CD4-positive, alpha-beta memory T cell (primary cell): ENCODE data around the gene INPP5B. TPM values are rescaled to one million over a fixed set of nuclear protein-coding genes. Genes with fewer than 3 reads are reported as not detected.

Experiments
- CTCF ChIA-PET: fragments of 350-600 bp; sonication (Branson Sonifier 250); formaldehyde crosslinking; loops from one replicate; lab custom pipeline; 2021; ENCODE audit warnings: inconsistent platforms; ENCODE audit not compliant: partially characterized antibody; lab: Charles Lee
- POLR2A ChIA-PET: fragments of 350-600 bp; sonication (Branson Sonifier 250); formaldehyde crosslinking; loops from one replicate; lab custom pipeline; 2021; ENCODE audit not compliant: partially characterized antibody; lab: Charles Lee
- DNase-seq, 5 donors: peaks; one replicate each; pipeline versions ENCODE4 v3.0.0 to v3.0.0-alpha.2; 2020 to 2022; ENCODE audit warnings: mixed read lengths in 1 of 5
- H3K27ac ChIP-seq: one replicate; pipeline ENCODE4 v1.7.0; 2013; ENCODE audit warnings: low read depth, low read length
- H3K27me3 ChIP-seq: 2 replicates; pipeline ENCODE4 v1.7.0; 2013; ENCODE audit warnings: mild to moderate bottlenecking, low read length, moderate library complexity; ENCODE audit not compliant: insufficient read depth
- H3K36me3 ChIP-seq: 2 replicates; pipeline ENCODE4 v1.7.0; 2013; ENCODE audit warnings: mild to moderate bottlenecking, low read length, moderate library complexity; ENCODE audit not compliant: insufficient read depth
- H3K4me1 ChIP-seq: 2 replicates; pipeline ENCODE4 v1.7.0; 2013; ENCODE audit warnings: mild to moderate bottlenecking, low read length, moderate library complexity; ENCODE audit not compliant: insufficient read depth
- H3K4me3 ChIP-seq, 2 donors: one replicate each; pipeline ENCODE4 v1.7.0; 2013; ENCODE audit warnings: low read length in 2 of 2, mild to moderate bottlenecking in 1 of 2
- H3K9me3 ChIP-seq, 2 donors: one replicate each; pipeline ENCODE4 v1.7.0; 2013; ENCODE audit warnings: low read length in 2 of 2, control low read depth in 1 of 2; ENCODE audit not compliant: control insufficient read depth in 1 of 2
- H3K27ac Mint-ChIP-seq, 7 donors: one replicate each; pipeline ENCODE4 v1.8.0; 2020 to 2021; ENCODE audit warnings: mixed read lengths in 7 of 7, mild to moderate bottlenecking in 6 of 7, inconsistent platforms in 3 of 7, moderate library complexity in 3 of 7
- H3K27me3 Mint-ChIP-seq, 2 donors: one replicate each; pipeline ENCODE4 v1.8.0; 2020 to 2021; ENCODE audit warnings: mixed read lengths in 2 of 2
- H3K36me3 Mint-ChIP-seq, 2 donors: one replicate each; pipeline ENCODE4 v1.8.0; 2020 to 2021; ENCODE audit warnings: mixed read lengths in 2 of 2, inconsistent platforms in 1 of 2, mild to moderate bottlenecking in 1 of 2
- H3K4me1 Mint-ChIP-seq, 4 donors: one replicate each; pipeline ENCODE4 v1.8.0; 2020 to 2021; ENCODE audit warnings: mixed read lengths in 4 of 4, mild to moderate bottlenecking in 1 of 4
- H3K4me3 Mint-ChIP-seq, 8 donors: one replicate each; pipeline ENCODE4 v1.8.0; 2020 to 2021; ENCODE audit warnings: mixed read lengths in 8 of 8, mild to moderate bottlenecking in 7 of 8, moderate library complexity in 6 of 8, inconsistent platforms in 3 of 8
- H3K9me3 Mint-ChIP-seq, 8 donors: one replicate each; pipeline ENCODE4 v1.8.0; 2020 to 2021; ENCODE audit warnings: mixed read lengths in 8 of 8, mild to moderate bottlenecking in 5 of 8, inconsistent platforms in 3 of 8, moderate library complexity in 1 of 8
- intact Hi-C: fragments of 100-400 bp; cut with micrococcal nuclease; formaldehyde crosslinking; loops from one replicate; pipeline ENCODE4 v1.15.1; 2023
- polyA plus RNA-seq, 2 donors: library from polyadenylated mRNA; unstranded; fragments of 300-500 nt; fragmentation: Illumina TruSeq; gene quantifications; one replicate each; pipeline ENCODE4 v1.2.3, GENCODE V29; 2021
- total RNA-seq, 2 experiments: library from RNA; stranded (reverse); gene quantifications; one replicate each; pipeline ENCODE4 v1.2.3, GENCODE V29; 2021

Gene INPP5B
- total and polyA plus RNA-seq, 4 experiments from 2014 or later: 8.9 to 35.7 (median 26.2) TPM

DNA sequence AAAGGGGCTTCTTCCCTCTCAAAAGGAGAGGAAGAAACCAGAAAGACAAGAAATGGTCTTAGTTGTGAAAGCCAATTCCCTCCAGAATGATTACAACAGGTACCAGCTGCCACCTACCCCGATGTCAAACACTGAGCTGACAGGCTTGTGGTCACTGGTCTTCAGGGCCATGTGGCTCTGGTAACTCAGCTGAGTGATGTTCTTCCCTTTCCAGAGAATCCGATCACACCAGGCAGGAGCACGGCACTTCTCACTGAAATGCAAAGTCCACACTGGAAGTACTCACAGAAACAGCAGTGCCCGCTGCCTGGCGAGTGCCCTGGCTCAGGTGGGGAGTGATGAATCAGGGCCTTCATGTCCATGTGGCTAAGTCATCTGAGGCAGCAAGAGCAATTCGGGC is 68.8 kb downstream of the INPP5B start:
- Mint-ChIP-seq H3K4me3 (no peak overlapping the region), H3K9me3 (no peaks in the 10 kb centered on the region), H3K36me3 (peaks cover 49 to 66% of the 10 kb centered on the region in 2 donors), H3K4me1 (peaks cover 0 to 6% (median 1%) of the 10 kb centered on the region in 4 donors), H3K27me3 (no peaks in the 10 kb centered on the region), H3K27ac (peak overlapping the region in 1 of 7 donors; percentile 30)
- Histone ChIP-seq H3K4me3 (no peak overlapping the region), H3K4me1 (no peaks in the 10 kb centered on the region), H3K36me3 (peaks cover 67% of the 10 kb centered on the region), H3K27ac (no peak overlapping the region), H3K9me3 (no peaks in the 10 kb centered on the region), H3K27me3 (no peaks in the 10 kb centered on the region)
- POLR2A ChIA-PET: no interaction called here
- intact Hi-C loops: no loop called here
- CTCF ChIA-PET: interaction anchor here (7.1 kb wide), 1 partner anchor 18 kb away, joined by 31 read pairs; the partner anchor contains the start of gene MTF1
- DNase-seq: no peak

DNA sequence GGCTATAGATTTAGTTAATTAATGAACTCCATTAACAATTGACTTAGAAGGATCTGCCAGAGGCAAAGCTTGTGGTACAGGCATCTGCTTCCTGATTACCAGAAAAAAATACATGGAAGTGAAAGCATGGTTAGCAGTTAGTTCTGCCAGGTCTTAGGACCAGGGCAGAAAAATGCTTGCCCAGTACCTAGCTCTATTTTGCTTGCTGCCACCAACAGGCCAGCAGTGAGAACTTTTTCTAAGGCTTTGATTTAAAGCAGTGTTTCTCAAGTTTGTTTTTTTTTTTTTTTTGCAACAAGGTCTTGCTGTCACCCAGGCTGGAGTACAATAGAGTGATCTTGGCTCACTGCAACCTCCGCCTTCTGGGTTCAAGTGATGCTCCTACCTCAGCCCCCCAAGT is 71.0 kb downstream of the INPP5B start:
- CTCF ChIA-PET: interaction anchor here (1.3 to 7.1 kb wide), 2 partner anchors 16 to 114 kb away, joined by 3 to 31 read pairs; partner anchors contain the start of gene MTF1
- Mint-ChIP-seq H3K27me3 (no peaks in the 10 kb centered on the region), H3K27ac (no peak overlapping the region), H3K4me3 (no peak overlapping the region), H3K36me3 (peaks cover 44 to 60% of the 10 kb centered on the region in 2 donors), H3K9me3 (no peaks in the 10 kb centered on the region), H3K4me1 (no peaks in the 10 kb centered on the region)
- DNase-seq: no peak
- intact Hi-C loops: no loop called here
- Histone ChIP-seq H3K4me3 (no peak overlapping the region), H3K9me3 (no peaks in the 10 kb centered on the region), H3K4me1 (no peaks in the 10 kb centered on the region), H3K27ac (no peak overlapping the region), H3K27me3 (no peaks in the 10 kb centered on the region), H3K36me3 (peaks cover 58% of the 10 kb centered on the region)
- POLR2A ChIA-PET: no interaction called here

GRCh38 chr1:37872692-37873091 is 74.2 kb downstream of the INPP5B start:
- CTCF ChIA-PET: interaction anchor here (7.1 kb wide), 1 partner anchor 12 kb away, joined by 31 read pairs; the partner anchor contains the start of gene MTF1
- Mint-ChIP-seq H3K27ac (peak overlapping the region in 2 of 7 donors; percentile 7 to 13), H3K4me3 (no peak overlapping the region), H3K4me1 (no peaks in the 10 kb centered on the region), H3K9me3 (no peaks in the 10 kb centered on the region), H3K27me3 (no peaks in the 10 kb centered on the region), H3K36me3 (peaks cover 52 to 60% of the 10 kb centered on the region in 2 donors)
- Histone ChIP-seq H3K9me3 (no peaks in the 10 kb centered on the region), H3K4me1 (no peaks in the 10 kb centered on the region), H3K27me3 (no peaks in the 10 kb centered on the region), H3K36me3 (peaks cover 40% of the 10 kb centered on the region), H3K4me3 (no peak overlapping the region), H3K27ac (no peak overlapping the region)
- DNase-seq: no peak
- intact Hi-C loops: no loop called here
- POLR2A ChIA-PET: no interaction called here

- intact Hi-C loops: no loop called here
- no peaks in the 10 kb centered on the region for H3K27me3 Mint-ChIP-seq
Measured at GRCh38 chr1:37868466-37868865, 78.4 kb downstream of the INPP5B start.

GRCh38 chr1:37867784-37868183 is 79.1 kb downstream of the INPP5B start:
- Mint-ChIP-seq H3K9me3 (no peaks in the 10 kb centered on the region), H3K27ac (peak overlapping the region in 1 of 7 donors; percentile 30), H3K27me3 (no peaks in the 10 kb centered on the region), H3K4me1 (no peaks in the 10 kb centered on the region), H3K4me3 (no peak overlapping the region), H3K36me3 (peaks cover 36 to 50% of the 10 kb centered on the region in 2 donors)
- intact Hi-C loops: no loop called here
- no peak overlapping the region for H3K4me3 ChIP-seq
- DNase-seq: no peak
- no peaks in the 10 kb centered on the region for H3K9me3 ChIP-seq
- POLR2A ChIA-PET: no interaction called here
- H3K27me3 ChIP-seq: no peaks in the 10 kb centered on the region
- H3K27ac ChIP-seq: no peak overlapping the region
- CTCF ChIA-PET: interaction anchor here (1.2 kb wide), 1 partner anchor 123 kb away, joined by 3 read pairs; no protein-coding TSS in a partner anchor
- peaks cover 18% of the 10 kb centered on the region for H3K36me3 ChIP-seq
- H3K4me1 ChIP-seq: no peaks in the 10 kb centered on the region

More at GRCh38 chr1:37868466-37868865, 78.4 kb downstream of the INPP5B start:
- Mint-ChIP-seq H3K9me3 (no peaks in the 10 kb centered on the region), H3K4me1 (no peaks in the 10 kb centered on the region), H3K36me3 (peaks cover 43 to 55% of the 10 kb centered on the region in 2 donors), H3K4me3 (no peak overlapping the region), H3K27ac (peak overlapping the region in 2 of 7 donors; percentile 17 to 30)
- no peaks in the 10 kb centered on the region for H3K9me3 ChIP-seq
- H3K4me3 ChIP-seq: no peak overlapping the region
- DNase-seq: no peak
- H3K27me3 ChIP-seq: no peaks in the 10 kb centered on the region
- ChIA-PET CTCF (no interaction called here), POLR2A (no interaction called here)
- no peaks in the 10 kb centered on the region for H3K4me1 ChIP-seq
- H3K36me3 ChIP-seq: peaks cover 23% of the 10 kb centered on the region
- H3K27ac ChIP-seq: no peak overlapping the region

DNA sequence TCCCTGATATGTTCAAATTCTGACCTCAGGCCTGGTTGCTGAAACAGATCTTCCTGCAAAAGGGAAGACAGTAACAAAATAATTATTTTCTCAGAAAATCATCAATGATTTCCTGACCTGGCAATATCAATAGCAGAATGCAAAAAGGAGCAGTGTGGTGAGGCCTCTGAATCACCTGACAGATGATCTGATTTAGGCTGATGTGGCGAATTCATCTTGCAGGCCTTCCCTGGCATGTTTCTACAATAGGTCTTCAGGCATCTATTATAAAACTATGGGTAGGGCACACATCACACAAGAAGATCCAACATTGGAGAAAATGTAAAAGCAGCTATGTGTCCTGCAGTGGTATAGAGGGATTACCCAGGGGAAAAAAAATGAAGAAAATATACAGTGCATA is 80.4 kb downstream of the INPP5B start:
- CTCF ChIA-PET: interaction anchor here (0.6 to 1.2 kb wide), 2 partner anchors 10 to 124 kb away, joined by 3 read pairs; no protein-coding TSS in a partner anchor
- Mint-ChIP-seq H3K27ac (no peak overlapping the region), H3K36me3 (peaks cover 31 to 51% of the 10 kb centered on the region in 2 donors), H3K27me3 (no peaks in the 10 kb centered on the region), H3K4me1 (no peaks in the 10 kb centered on the region), H3K9me3 (no peaks in the 10 kb centered on the region), H3K4me3 (no peak overlapping the region)
- intact Hi-C loops: no loop called here
- POLR2A ChIA-PET: no interaction called here
- no peak for DNase-seq
- Histone ChIP-seq H3K4me3 (no peak overlapping the region), H3K27me3 (no peaks in the 10 kb centered on the region), H3K9me3 (no peaks in the 10 kb centered on the region), H3K4me1 (no peaks in the 10 kb centered on the region), H3K27ac (no peak overlapping the region), H3K36me3 (peaks cover 11% of the 10 kb centered on the region)

DNA sequence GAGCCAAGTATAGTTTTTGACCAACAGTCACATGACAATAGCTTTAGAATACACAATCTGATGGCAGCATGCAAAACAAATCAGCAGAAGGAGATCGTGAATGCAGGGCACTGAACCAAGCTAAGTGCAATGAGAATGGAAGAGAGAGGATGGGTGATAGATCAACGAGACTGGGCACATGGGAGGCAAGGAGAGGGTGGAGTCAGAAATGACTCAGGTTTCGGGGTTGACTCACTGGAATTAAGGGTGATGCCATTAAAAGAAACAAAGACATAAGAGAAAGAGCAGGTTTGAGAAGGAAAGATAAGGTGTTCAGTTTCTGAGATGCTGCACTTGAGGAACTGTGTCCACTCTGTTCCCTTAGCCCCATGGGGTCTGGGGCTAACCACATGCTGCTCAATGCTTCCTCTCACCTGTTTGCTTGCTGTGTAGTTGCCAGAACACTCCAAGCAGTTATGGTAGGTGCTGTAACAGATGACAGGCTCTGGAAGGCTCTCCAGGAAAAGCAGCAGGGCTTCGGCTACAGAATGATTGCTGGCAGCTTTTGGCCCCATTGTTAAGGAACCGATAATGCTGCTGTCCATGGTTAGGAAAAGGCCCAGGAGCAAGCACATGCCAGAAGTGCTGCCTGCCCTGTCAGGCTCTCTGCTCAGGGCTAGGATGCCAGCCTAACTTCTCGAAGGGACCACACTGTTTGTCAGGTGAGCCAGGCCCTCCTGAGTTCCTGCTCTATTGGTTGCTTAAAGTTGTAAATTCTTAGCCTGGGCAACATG is 81.3 kb downstream of the INPP5B start:
- intact Hi-C loops: no loop called here
- peak overlapping the region in 3 of 7 donors; percentile 6 to 78 (median 39) for H3K27ac Mint-ChIP-seq
- no peak overlapping the region for H3K4me3 Mint-ChIP-seq
- Histone ChIP-seq H3K4me1 (no peaks in the 10 kb centered on the region), H3K27me3 (no peaks in the 10 kb centered on the region), H3K36me3 (peaks cover 11% of the 10 kb centered on the region), H3K4me3 (no peak overlapping the region), H3K9me3 (no peaks in the 10 kb centered on the region), H3K27ac (no peak overlapping the region)
- H3K9me3 Mint-ChIP-seq: no peaks in the 10 kb centered on the region
- H3K36me3 Mint-ChIP-seq: peaks cover 30 to 47% of the 10 kb centered on the region in 2 donors
- no peak for DNase-seq
- no peaks in the 10 kb centered on the region for H3K4me1 Mint-ChIP-seq
- POLR2A ChIA-PET: no interaction called here
- CTCF ChIA-PET: interaction anchor here (0.6 kb wide), 1 partner anchor 9 kb away, joined by 3 read pairs; no protein-coding TSS in a partner anchor
- H3K27me3 Mint-ChIP-seq: no peaks in the 10 kb centered on the region
